GM08714 (cell line): Measurements from ENCODE around the gene CHST14.

ENCODE experiments used
- H3K4me3 ChIP-seq: fragments of 200-500 bp; sonication (Bioruptor generic); 2 replicates; pipeline ENCODE4 v1.5.1; 2014; ENCODE audit warnings: mild to moderate bottlenecking, low read length, inconsistent platforms
- ZNF274 ChIP-seq: IDR thresholded peaks from 2 replicates; pipeline ENCODE4 v1.6.1; 2012; ENCODE audit warnings: mild to moderate bottlenecking, low read depth, low read length

CHST14 gene

DNA sequence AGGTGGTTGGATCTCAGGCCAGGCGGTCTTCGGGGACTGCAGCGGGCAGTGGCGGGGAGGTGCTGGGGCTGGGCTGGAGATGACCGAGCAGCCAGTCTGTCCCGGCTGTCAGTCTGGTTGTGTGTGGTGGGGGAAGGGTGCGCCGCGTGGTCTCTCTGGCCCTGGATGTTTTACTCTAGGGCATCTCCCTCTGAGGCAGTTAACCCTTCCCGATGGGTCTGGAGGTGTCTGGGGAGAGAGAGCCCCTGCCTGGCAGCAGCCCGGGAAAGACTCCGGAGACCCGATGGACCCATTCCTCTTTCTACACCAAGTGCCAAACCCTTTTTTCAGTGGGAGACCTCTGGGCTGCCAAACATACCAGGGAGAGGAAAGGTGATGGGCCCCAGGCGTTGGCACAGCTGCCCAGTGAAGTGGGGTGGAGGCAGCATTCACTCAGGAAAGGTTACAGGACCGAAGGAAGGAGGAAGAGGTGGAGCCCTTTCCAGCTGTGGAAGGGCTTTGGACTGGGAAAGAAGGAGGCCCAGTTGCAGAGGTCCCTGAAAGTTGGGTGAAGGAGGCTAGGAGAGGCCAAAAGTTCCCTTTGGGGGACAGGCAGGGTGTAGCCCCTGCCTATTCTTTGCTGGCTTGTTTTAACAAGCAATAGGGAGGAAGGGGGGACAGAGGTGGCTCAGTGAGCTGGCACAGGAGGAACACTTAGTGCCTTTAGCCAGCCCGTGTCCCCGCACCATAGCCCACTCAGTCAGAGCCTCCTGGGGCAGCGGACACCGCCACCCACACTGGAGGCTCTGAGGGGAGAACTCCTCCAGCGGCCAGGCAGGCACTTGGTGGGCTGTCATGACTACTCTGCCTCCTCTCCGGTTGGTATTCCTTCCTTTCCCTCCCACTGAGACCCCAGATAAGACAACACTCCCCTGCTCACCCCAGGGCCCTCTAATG is 32.8 kb upstream of the CHST14 start:
- no peak overlapping the region for H3K4me3 ChIP-seq
- TF ChIP-seq ZNF274: no peak

DNA sequence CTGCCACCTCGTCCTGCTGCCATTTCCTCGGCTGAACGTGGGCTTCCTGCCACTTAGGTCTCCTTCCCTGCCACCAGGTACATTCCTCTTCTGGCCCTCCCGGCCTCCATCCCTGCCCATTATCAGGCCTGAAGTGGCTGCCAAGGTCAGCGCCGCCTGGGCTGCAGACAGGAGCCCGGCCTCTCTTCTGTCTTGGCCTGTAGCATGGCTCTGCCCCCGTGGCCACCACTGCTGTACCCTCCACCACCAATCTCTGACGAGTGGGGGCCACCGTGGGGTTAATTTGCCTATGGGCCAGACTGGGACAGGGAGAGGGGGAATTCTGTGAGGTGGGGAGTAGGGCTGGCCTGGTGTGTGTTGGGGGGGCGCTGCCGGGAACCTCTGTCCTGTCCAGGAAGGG is 32.1 kb upstream of the CHST14 start:
- H3K4me3 ChIP-seq: no peak overlapping the region
- no peak for TF ChIP-seq ZNF274

DNA sequence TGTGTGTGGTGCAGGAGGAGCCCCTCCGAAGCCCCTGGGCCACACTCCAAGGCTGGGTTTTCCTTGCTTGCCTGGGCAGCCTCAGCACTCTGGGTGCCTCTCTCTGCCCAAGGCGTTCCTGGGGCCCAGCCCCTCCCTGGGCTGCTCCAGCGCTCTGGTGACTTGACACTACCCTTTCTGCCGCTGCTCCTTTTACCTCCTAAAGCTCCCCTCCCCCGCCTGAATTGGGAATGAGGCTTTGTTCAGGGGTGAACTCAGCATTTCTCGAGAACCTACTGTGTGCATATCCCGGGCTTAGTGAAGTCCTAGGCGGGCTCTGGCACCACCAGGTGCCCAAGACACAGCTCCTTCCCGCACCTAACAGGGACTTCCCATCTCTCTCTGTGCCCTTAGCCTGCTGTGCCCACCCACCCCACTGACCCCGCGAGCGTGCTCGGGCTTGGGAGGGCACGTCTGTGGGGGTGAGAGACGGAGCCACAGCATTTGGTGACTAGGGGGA is 31.3 kb upstream of the CHST14 start:
- TF ChIP-seq ZNF274: no peak
- H3K4me3 ChIP-seq: peak overlapping the region; percentile 60; the same call in 1 of the 2 replicates

DNA sequence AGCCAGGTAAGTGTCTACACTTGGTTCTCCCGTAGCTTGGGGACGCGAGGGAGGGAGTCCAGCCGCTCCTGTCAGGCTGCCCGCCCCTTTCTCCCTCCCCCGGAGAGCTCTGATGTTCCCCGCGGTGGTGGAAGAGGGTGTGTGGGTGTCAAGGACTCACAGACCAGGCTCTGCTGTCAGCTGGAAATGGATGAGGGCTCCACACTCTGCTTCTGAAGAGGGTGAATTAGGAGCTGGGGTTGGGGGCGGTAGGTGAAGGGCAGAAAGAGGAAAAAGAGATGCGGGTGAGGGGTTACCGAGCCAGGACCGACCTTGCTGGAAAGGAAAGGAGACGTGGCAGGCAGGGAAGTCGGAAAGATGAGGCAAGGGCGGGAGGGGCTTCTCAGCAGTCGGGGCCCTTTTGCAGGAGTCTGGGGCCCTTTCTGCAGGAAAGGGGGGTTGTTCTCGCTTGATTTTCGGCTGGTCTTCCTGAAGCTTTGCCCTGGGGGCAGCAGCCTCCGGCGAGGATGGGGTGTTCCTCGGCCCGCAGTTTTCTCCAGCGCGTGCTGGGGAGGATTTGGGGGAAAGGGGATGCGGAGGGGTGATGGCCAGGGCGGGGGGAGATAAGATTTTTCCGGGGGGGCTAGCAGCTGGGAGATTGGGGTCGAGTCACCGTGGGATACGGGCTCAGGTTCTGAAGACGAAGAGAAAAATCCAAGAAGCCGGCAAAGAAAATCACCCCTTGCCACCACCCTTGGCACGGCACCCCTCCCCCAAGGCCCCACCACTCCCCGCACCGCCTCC is 30.6 kb upstream of the CHST14 start:
- H3K4me3 ChIP-seq: peak overlapping the region; percentile 60; the same call in 1 of the 2 replicates
- TF ChIP-seq ZNF274: no peak

DNA sequence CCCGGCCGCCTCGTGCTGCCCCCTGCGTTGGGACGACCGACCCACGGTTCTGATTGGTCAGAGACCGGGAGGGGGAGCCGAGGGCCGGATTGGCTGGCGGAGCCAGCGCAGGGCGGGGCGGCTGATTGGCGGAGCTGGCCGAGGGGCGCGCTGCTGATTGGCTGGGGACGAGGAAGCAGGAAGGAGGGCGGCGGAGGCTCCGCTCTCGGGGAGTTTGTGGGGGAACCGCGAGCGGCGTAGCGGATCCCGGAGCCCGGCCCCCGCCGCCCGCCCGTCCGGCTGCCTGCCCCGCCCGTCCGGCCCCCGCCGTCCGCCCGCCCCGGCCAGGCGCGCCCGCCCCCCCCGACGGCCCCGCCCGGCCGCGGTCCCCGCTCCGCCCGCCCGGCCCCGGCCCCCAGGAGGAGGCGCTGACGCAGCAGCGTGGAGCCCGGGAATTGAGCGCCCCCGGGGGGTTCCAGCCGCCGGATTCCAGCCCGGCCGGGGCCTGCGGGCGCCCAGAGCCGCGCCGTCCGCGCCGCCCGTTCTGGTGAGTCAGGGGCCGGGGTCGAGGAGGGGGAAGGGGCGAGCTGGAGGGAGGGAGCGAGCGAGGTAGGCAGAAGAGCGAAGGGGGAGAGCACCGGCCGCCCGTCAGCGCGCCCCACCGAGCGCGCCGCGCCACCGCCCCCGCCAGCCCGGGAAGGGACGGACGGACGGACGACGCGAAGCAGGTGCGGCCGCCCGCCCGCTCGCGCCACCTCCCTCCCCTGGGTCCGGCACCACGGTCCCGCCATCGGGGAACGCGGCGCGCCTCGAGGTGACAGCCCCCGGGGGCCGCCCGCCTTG is 29.8 kb upstream of the CHST14 start, which contains the start of gene BAHD1:
Gene BAHD1 (plus strand): TSS at position 211 of the 822 bp plus-strand sequence. CDS start 17,512 bp downstream, outside the sequence.
- peak within 1 kb of the TSS; percentile 81 for H3K4me3 ChIP-seq
- no peak for TF ChIP-seq ZNF274

DNA sequence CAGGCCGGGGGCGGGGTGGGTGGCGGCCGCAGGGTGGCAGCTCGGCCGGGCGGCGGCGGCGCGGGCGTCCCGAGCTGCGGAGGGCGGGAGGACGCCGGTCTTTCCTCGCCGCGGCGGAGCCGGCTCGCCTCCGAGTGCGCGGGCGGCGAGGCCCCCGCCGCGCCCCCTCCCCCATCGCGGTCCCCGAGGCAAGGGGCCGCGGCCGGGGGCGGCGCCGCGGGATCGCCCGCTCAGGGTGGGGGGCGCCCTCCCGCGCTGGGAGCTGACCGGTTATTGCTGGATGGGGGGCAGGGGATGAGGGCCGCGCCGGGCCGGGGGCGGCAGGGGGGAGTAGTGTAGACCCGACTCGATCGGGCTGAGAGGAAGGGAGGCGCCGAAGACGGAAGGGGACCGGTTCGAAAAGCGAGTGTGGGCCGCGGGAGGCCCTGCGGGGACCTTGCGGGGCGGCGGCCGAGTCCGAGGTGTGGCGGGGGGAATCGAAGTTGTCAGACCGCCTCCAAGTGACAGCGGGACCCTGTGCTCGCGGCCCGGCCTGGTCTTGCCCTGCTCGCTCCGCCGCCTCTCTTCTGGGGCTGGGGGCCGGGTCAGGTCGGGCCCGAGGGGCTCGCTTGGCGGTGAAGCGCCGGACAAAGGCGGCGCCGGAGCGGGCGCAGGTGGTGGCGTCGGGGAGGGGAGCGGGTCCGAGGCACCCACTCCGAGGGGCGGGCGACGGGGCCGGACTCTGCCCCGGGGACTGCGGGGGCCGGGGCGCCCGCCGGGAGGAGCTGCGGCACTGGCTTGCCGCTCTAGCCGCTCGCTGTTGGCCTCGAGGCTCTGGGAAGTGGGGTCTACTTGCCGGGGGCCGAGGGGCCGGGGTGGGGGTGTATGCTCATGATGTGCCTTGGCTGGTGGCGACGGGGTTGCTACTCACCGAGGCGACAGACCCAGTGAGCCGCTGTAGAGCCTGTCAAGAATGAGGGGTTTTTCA is 28.9 kb upstream of the CHST14 start:
- peak overlapping the region; percentile 81 for H3K4me3 ChIP-seq
- no peak for TF ChIP-seq ZNF274

DNA sequence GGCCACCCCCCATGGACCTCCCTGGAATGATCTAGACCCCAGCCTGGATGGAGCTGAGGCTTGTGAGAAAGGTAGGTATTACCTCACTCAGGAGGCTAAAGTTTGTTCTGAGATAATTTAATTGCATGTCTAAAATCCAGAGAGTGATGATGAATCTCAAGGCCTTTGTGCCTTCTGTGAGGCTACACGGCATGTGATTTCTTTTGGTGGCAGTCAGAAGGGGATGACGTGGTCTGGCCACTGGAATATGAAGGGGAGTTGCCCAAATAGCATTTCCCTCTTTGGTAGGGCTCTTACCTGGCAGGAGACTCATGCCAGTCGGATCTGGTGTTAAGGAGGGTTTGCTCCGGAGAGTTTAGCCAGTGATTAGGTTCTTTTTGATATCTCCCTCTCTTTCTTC is 27.5 kb upstream of the CHST14 start:
- no peak for TF ChIP-seq ZNF274
- H3K4me3 ChIP-seq: no peak overlapping the region

DNA sequence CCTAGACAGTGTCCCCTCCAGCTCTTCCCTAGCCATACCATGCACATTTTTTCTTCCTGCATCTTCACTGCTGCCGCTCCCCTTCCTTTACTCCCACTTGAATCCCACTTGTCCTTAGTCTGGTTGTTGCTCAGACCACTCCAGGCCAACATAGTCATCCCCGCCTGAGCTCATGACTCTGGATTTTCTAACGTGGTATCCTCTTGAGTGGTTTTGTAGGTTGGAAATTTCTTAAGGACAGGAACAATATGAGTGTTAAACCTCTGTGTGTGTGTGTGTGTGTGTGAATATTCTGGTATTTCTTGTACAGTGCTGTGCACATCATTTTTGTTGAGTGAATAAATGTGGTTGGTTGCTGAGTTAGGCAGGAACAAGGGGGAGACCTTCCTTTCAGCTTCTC is 26.9 kb upstream of the CHST14 start:
- TF ChIP-seq ZNF274: no peak
- H3K4me3 ChIP-seq: no peak overlapping the region

DNA sequence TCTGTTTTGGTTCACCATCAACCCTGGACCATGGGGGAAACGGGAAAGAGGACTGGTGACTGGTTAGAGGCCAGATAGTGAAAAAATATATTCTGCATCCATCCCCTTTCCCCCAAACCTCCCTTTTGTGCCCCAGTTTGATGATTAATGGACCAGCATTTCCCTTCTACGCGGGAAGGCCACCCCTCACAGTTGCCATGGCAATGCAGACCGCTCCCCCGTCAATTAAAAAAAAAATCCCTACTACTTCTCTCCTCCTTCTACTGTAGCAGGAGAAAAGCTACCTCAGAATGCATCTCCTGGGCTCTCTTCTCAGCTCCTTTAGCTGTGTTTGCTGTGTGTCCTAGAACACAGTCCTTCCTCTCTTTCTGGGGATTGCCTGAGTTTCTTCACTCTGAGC is 26.0 kb upstream of the CHST14 start:
- no peak for TF ChIP-seq ZNF274

DNA sequence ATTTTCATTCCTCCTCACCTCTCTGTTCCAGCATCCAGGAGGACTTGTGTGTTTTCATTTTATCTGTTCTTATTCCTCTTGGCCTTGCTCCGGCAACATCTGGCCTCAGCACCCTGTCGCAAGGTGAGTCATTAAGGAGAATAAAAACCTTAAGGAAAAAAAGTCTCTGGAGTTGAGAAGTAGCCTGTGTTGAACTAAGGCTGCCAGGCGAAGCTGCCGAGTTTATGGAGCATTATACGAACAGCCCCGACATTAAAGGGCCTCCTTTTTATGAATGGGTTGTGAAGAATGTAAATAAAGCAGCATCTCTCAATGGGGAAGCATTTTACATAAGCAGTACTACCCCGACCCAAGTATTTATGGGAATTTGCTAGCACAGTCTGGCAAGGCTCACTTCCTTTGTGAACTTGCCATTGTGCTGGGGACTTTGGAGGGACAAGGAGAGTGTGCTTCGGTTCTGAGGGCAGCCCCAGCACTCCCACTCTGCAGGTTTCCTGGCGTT is 25.3 kb upstream of the CHST14 start:
- no peak for TF ChIP-seq ZNF274
- H3K4me3 ChIP-seq: no peak overlapping the region

More for the DNA sequence above, 26.0 kb upstream of the CHST14 start:
- H3K4me3 ChIP-seq: no peak overlapping the region

DNA sequence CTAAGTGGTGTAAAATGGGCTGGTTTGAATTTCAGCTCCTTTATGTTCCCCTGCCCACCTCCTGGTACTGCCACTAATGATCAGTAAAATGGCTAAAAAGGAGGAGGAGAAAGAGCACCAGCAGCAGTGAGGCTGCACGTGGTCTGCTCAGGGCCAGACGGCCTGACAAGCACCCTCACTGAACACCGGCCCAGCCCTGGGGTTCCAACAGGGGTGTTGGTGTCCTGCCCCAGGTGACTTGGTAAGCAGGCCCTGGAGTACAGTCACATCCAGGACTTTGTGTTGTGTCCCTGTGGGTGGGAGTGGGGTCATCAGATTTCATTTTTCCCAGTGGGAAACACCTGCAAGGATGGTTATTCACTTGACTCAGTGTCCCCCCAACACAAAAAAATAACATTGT is 24.6 kb upstream of the CHST14 start:
- no peak for TF ChIP-seq ZNF274

DNA sequence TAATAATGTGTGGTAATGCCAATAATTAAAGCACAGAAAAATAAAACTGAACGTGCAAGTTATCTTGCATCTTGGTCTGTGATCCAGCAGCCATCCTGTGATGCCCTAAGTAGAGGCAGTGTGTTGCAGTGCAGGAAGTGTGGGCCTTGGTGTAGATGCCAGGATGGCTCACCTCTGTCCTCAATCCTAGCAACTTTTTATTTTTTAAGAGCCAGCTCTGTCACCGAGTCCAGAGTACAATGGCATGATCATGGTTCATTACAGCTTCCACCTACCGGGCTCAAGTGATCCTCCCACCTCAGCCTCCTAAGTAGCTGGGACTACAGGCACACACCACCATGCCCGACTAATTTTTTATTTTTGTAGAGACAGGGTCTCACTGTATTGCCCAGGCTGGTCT is 22.4 kb upstream of the CHST14 start:
- TF ChIP-seq ZNF274: no peak
- H3K4me3 ChIP-seq: no peak overlapping the region

More for the DNA sequence above, 24.6 kb upstream of the CHST14 start:
- H3K4me3 ChIP-seq: no peak overlapping the region
